Glomerular endothelial cell (primary cell): ENCODE data around the gene ARMC7. TPM values are rescaled to one million over a fixed set of nuclear protein-coding genes. Genes with fewer than 3 reads are reported as not detected.

Experiments
- DNase-seq: peaks from one replicate; pipeline ENCODE4 v3.0.0-alpha.2; 2011; ENCODE audit warnings: low read depth, low spot score; ENCODE audit errors: extremely low read depth
- total RNA-seq: library from RNA; depleted of rRNA; stranded (reverse); fragments of >200 nt; gene quantifications from 2 replicates; pipeline ENCODE4 v1.2.3, GENCODE V29; 2015

Gene ARMC7
- total RNA-seq, 1 donor from 2014 or later: 9.7 TPM

DNA sequence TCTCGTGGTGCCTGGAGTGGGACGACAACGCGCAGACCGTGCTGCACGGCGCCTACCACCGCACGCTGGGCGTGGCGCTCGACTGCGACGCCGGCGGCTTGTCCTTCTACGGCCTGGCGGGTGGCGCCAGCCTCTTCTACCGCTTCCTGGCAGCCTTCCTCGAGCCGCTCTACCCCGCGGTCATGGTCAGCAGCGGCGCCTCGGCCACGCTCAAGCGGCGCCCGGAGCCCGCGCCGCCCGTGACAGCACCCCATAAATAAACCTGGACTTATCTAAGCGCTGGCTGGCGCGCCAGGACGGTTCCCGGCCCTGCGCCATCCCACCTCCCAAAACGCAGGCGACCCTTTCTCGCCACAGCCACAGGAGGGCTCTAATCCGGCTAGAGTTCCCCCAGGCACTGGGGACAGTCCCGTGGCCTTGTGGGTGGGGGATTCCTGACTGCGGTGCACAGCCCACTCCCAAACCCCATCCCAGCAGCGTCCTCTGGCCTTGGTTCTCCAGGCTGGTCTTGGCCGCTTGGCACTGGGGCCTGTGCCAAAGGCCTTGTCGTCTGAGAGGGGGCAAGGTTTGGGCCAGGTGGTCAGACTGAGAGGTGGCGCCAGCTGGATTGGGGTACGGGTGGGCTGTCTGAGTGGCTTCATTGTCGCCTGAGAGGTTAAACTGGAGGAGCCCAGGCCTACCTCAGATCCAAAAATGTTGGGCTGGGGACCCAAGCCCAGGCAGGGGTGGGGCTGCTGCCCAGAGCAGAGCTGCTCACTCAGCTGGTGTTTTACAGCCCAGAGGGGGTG is 32.1 kb upstream of the ARMC7 start:
- DNase-seq: no peak

DNA sequence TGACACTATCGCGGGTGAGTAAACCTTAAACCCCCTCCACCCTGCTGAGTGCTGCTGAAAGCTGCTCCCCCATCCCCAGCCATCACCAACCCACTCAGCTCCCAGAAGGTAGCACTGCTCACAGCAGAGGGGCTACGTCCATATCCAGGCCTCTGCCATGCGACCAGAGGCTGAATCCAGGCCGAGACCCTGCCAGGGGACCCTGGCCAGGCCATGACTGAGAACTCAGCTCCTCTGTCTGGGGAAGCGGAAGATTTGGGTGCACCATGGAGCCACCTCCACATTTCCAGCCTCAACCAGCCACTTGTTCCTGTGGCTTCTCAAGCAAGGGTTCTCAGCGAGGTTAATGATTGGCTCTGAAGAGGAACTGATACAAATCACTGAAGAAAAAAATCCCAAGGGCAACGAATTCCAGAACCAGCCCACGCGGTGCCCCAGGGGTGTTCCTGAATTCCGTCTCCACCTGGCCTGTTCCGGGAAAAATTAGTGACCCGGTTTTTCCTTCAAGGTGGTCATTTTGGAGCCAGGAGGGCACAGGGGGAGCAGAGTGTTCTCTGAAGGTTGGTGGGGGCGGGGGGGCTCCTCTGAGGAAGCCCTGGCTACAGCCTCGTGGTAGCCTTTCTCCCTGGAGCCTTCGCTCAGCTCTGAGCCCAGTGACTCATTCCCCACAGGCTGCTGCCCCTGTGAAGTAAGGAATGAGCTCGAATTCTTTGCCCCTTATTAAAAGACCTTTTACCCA is 31.3 kb upstream of the ARMC7 start:
- DNase-seq: no peak

DNA sequence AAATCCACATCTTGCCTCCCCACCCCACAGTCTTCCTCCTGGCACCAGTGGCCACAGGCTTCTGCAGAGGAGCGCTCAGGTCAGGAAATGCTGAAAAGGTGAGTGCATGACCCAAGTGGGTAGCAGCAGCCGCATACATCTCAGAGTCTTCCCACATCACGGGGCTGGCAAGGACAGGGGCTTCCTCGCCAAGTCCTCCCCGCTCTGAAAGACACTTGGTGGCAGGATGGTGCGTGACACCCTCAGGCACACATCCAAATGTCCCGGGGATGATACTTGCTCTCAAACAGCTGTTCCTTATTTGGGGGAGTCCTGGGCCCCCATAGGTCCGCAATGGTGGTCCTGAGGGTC is 30.8 kb upstream of the ARMC7 start:
- DNase-seq: no peak

DNA sequence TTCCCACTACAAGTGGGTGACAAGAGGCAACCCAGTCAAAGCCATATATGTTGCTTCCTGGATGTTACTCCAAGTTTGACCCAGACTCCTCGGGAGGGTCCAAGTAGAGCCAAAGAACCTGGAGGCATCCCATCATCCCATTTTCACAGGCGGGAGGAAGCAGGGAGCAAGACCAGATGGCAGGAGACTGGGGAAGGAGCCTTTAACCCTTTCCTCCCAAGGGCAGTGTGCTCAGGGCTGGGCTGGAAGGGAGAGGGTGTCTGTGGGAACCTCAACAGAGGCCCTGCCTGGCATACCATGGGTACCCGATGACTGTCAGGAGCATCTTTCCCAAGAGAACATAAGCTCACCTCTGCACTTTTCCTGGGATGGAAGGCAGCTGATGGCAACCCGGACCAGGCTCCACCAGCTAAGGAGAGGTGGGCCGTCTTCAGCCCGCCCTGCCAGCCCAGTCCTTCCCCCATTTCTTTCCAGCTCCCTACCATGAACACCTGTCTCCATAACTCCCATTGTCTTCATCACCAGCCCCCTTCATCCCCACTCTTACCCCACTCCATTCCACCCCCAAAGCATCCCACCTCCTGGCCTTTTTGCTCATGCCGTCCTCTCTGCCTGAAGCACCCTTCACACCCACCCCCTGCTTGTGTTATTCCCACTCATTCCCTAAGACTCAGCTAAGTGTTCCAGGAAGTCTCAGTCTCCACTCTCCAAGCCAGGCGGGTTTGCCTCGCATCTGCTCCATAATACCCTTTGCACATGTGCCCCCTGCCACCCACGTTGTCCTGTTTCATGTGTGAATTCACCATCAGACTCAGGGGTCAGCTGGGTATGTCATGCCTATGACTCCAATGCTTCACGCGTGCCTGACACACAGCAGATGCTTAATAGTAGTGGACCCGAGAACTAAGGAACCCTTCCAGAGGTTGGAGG is 27.9 kb upstream of the ARMC7 start:
- DNase-seq: no peak

DNA sequence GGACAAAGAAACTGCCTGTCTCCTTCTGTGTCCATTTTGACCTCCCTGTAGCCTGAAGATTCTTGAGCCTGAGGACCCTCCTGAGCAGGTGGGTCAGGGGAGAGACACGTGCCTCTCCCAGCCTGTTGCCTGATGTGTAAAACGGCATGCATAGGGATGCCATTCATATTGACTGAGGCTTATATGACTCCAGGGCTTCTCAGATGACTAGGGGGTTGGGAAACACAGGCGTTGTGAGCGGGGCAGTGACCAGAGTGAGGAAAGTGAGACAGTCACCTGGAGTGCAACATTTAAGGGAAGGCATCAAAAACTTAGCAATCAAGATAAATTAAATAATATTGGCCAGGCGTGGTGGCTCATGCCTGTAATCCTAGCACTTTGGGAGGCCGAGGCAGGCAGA is 27.1 kb upstream of the ARMC7 start:
- DNase-seq: no peak

DNA sequence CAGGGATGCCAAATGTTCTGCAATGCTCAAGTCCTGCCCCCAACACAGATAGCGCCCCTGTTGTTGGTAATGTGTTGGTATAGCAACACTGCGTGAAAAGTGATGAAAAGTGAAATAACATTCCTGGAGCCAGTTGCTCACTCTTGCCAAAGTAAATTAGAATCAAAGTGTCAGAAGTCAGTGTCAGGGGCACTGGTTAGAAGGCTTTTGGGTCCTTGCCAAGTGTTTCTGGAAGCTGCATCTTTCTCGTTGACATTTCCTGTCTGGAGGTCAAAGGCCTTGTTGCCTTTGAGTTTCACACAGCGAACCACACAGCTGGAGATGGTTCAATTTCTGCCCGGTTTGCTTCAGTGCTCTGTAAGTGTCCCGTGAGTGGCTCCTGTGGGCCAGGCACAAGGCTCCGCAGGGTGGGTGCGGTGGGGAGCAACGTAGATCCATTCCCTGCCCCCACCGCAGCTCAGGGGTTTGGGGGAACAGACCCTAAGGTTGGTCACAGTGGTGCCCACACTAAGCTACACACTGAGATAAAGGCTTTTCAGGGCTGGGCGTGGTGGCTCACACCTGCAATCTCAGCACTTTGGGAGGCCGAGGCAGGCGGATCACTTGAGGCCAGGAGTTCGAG is 25.6 kb upstream of the ARMC7 start:
- no peak for DNase-seq

DNA sequence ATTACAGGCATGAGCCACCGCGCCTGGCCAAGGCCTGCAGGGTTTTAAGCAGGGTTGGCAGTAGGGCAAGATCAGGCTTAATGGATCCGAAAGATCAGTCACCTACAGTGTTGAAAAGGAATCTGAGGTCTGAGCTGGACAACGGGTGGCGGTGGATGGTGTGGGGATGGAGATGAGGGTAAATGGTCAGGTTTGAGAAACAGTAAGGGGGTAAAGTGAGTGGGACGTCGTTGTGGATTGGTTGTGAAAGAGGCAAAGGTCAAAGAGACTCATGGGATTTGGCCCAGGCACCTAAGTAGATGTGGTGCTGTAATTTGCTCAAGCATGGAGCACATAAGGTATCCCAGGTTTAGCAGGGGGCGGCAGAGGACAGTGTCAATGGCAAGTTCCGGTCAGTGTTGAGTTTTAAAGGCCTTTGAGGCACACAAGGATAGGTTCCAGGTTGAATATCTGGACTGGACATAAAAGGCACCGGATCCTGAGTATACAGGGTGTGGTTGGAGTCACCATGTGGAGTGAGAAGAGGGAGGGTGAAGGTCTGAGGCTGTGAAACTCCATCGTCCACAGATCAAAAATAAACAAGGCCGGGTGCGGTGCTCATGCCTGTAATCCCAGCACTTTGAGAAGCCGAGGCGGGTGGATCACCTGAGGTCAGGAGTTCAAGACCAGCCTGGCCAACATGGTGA is 23.1 kb upstream of the ARMC7 start:
- no peak for DNase-seq

DNA sequence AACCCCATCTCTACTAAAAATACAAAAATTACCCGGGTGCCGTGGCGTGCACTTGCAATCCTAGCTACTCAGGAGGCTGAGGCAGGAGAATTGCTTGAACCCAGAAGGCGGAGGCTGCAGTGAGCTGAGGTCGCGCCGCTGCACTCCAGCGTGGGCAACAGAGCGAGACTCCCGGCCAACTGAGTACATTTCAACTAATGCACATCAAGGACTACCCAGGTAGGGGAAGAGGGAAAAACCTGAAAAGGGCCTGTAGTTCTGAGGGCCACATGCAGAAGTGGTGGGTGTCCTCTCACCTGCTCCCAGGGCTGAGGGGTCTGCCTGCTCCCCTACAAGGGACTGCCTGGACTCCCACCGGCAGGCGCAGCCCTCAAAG is 22.6 kb upstream of the ARMC7 start:
- no peak for DNase-seq

DNA sequence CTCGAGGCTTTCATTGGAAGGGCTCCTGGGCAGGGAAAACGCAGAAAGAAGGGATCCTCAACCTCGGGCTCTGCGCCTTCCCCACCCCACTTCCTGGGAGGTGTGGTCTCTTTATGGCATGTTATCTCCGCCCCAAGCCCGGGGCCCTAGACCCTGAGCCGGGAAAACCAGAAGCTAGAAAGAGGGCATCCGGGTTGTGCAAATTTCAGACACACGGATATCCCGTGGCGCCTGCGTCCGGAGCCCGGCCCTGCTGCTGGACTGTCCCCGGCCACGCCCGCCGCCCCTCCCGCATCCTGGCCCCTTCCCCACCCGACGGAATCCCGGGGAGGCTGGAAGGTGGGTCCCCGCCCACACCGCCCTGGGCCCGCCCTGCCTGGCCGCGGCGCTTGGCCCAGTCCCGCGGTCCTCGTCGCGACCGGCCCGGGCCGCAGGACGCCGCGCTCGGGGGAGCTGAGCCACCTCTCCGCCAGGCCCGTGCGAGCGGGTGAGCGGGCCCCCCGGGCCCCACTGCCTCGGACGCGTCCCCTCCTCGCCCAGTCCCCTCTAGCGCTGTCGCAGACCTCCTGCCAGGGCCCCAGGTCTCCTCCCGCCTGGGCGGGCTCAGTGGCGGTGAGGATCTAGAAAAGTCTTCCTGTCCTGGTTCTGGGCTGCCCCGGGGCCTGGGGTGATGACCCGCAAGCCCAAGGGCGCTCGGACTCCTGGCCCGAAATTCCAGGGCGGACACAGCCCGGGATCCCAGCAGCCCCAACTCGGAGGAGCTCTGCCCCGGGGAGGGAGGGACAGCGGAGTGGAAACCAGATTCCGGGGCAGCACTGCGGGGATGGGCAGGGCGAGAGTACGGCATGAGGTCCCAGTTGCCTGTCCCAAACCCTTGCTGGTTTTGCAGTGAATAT is 22.0 kb upstream of the ARMC7 start, which contains the start of gene SLC16A5:
Gene SLC16A5 (plus strand): TSS at position 397 of the 896 bp plus-strand sequence. CDS start 5,683 bp downstream, outside the sequence.
- DNase-seq: peak; percentile 42

DNA sequence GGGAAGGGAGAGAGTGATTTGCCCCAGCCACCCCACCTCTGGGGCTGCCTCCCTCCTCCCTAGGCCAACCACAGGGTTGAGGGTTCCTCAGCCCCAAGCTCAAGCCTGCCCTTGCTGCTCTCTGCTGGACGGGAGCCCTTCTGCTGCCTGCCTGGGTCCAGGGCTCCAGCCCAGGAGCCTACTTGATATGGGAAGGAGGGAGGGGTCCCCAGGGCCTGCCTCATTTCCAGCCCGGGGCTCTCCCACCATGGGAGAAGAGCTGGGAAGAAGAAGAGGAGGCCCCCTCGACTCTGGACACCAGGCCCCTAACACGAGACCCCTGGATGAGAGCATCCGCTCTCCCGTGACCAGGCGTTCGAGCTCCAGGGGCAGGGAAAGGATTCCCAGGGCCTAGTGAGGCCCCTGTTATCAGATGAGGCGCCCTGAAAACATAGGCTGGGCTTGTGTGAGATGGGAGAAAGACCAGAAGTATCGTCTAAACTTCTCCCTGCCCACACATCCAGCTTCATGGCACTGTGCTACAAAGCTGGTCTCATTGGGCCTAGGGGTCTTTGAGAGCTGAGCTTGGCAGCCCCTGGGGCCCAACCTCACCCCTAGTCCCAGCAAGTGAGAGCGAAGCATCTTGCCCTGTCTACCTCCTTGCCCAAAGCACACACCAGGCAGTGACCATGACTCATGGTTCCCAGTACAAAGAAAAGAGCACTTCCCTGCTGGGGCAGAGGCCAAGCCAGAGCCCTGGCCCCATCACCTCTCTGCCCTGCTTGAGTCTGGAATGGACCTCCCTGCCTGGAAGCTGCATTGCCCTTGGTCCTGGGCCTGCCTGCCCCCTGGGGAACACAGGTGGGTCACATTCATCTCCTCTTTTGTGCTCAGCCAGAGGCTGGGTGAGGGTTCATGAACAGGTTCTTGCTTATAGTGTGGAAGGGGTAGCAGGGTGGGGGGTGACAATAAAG is 21.0 kb upstream of the ARMC7 start:
- DNase-seq: no peak

DNA sequence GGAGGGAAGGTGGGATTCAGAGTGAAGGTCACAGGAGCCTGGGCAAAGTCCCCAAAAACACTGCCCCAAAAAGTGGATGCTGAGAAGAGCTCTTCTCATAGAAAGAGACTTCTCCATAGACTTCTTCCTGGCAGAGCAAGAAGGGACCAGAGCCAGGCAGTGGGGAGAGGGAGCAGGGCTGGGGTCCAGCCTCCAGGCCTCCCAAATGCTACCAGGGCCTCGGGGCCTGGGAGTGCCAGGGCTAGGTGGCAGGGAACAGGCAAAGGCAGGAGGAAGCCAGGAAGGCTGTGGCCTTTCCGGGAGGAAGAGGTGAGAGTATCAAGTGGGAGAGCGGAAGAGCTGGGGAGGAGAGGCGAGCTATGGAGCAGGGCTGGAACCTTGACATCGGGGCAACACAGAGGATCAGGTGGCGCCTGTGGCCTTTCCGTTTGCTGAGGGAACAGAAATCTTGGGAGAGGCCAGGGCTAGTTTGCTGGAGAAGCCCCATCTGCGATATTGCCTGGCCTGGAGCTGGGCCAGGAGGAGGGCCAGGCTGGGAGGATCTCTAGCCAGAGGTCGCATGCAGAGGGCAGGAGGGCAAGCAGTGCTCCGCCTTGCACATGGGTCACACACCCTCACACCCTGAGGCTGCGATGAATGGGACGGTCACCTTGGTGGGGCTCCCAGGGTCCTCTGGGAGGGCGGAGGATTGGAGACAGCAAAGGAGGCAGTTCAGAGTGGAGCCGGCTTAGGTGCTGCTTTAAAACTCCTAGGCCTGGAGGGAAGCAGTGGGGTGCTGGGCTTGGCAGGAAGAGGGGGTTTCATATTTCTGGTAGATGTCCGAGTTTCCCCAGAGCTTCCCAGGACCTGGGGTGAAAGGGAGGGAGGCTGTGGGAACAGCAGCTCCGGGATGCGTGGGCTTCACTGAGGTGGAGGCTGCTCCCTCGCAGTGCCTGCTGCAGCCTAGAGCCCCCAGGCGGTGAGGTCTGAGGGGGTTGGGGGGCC is 18.6 kb upstream of the ARMC7 start:
- DNase-seq: no peak

DNA sequence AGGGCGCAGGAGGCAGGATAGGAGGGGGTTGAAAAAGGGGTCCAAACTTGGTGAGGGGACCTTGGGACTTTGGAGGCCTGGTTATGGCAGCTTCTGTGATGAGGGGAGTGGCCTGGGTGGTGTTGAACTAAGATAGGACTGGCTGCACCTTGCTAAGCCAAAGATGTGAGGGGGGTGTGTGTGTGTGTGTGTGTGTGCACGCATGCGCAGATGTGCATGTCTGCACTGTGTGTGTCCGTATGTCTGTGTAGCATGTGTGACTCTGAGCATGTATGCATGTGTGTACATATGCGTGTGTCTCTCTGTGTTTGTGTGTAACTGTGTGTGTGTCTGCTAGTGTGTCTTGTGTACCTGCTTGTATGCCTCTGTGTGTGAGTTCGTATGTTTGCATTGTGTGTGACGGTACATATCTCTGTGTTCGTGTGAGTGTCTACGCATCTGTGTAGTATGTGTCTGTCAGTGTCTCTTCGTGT is 17.9 kb upstream of the ARMC7 start:
- DNase-seq: no peak

DNA sequence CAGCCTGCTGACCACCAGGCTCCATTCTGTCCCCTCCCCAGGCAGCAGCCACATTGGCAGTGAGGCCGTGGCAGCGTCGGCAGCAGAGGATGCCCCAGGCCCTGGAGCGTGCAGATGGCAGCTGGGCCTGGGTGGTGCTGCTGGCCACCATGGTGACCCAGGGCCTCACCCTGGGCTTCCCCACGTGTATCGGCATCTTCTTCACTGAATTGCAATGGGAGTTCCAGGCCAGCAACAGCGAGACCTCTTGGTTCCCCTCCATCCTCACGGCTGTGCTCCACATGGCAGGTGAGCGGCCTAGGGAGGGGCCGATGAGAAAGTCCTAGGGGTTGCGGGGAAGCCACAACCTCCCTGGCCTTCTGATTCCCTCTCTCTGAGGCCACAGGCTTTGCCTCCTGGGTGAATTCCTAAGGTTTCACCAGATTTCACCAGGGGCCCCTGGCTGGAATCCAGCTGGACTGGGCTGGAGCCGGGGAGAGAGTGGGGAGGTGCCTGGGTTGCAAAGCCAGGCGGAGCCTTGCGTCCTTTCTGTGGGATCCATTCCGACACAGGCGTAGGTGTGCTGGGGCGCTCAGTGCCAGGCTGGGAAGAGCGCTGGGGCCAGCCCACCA is 16.1 kb upstream of the ARMC7 start:
- no peak for DNase-seq

DNA sequence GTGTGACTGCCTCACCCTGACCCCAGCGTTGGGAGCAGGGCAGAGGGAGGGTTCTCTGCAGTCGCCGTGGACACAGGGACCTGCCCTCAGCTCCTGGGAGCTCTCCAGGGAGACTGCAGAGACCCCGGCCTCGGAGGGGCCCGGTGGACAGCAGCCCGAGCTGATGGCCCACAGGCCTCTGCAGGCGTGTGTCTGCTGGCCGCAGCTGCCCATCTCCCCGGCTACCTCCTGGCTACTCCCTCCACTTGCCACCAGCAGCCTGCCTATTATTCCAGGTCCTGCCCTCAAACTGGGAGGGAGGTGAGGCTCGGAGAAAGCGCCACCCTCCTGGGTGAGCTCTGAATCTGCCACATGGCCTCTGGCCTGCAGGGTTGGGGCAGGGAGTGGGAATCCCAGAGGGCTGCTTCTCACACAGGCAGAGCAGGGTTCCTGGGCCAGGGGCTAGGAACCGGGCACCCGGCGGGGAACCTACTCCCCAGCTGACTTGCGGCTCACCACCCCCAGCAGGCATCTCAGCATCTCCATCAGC is 14.8 kb upstream of the ARMC7 start:
- DNase-seq: no peak

DNA sequence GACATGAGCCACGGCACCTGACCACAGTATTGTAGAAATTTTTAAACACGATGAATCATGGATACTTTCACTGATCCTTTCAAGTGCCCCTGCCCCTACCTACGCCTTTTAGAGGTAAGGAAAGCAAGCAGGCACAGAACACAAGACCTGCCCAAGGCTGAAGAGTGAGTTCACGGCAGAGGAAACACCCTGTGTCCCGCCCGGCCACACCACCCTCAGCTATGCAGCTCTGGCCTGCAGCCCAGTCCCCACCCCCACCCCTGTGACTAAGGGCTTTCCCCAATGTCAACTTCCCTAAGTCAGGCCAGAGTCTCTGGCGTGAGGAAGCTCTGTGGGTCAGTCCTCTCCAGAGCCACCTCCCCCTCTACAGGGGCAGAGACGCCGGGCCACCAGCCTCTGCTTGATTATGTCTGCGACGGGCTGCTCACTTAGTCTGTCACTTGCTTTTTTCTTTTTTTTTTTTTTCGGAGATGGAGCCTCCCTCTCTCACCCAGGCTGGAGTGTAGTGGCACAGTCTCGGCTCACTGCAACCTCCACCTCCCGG is 13.6 kb upstream of the ARMC7 start:
- peak; percentile 34 for DNase-seq

DNA sequence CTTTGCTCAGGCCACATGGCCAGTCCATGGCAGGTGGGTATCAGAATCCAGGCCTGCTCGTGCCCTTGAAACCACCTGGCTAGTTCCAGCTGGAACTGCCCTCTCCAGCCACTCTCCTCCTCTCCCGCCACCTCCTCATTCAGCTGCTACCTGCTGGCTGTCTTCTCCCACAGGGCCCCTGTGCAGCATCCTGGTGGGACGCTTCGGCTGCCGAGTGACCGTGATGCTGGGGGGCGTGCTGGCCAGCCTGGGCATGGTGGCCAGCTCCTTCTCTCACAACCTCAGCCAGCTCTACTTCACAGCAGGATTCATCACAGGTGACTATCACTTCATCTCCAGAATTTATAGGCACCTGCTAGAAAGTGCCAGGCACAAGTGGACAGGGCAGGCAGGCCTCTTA is 11.9 kb upstream of the ARMC7 start:
- DNase-seq: no peak
